Breast epithelium (tissue), 3 donors: Measurements from ENCODE around the gene CCDC33.

Experiments used
- CTCF ChIP-seq, 3 donors: fragments of 450-650 bp; IDR thresholded peaks; one replicate each; pipeline ENCODE4 v1.5.1; 2016 to 2017; ENCODE audit warnings: antibody characterized with exemption in 3 of 3, mild to moderate bottlenecking in 3 of 3, moderate library complexity in 3 of 3
- POLR2A ChIP-seq: fragments of 450-650 bp; IDR thresholded peaks from one replicate; pipeline ENCODE4 v1.6.1; 2016; ENCODE audit warnings: antibody characterized with exemption, mild to moderate bottlenecking, moderate library complexity
- POLR2AphosphoS5 ChIP-seq, 3 donors: sonication (generic); formaldehyde crosslinking; IDR thresholded peaks; one replicate each; pipeline ENCODE4 v1.6.1; 2017; ENCODE audit warnings: antibody characterized with exemption in 3 of 3

GRCh38 chr15:74303741-74304309 lies 67.7 kb downstream of the CCDC33 start:
- TF ChIP-seq CTCF (IDR thresholded peaks at IDR 0.05) (no peak), POLR2A (no peak), POLR2AphosphoS5 (IDR thresholded peaks at IDR 0.05) (no peak)
